B cell (primary cell): ENCODE data around the gene OLFML1. TPM values are rescaled to one million over a fixed set of nuclear protein-coding genes. Genes with fewer than 3 reads are reported as not detected.
A peak's percentile ranks its signal among the peaks of the same experiment; 100 is the strongest.

Source experiments
- ATAC-seq: fragments of 200-7000 bp; cut with Tn5 transposase; one replicate; pipeline ENCODE4 v1.10.0; 2021; ENCODE audit warnings: low read depth, mild to moderate bottlenecking, moderate number of reproducible peaks, moderate library complexity
- CTCF ChIA-PET: fragments of 350-600 bp; sonication (Branson Sonifier 250); formaldehyde crosslinking; loops from one replicate; lab custom pipeline; 2021; ENCODE audit warnings: antibody characterized with exemption, inconsistent platforms; lab: Charles Lee
- POLR2A ChIA-PET: fragments of 350-600 bp; sonication (Branson Sonifier 250); formaldehyde crosslinking; loops from one replicate; lab custom pipeline; 2021; ENCODE audit warnings: antibody characterized with exemption; lab: Charles Lee
- DNase-seq: peaks from one replicate; pipeline ENCODE4 v3.0.0; 2013
- H2AFZ ChIP-seq: 2 replicates; pipeline ENCODE4 v1.6.1; 2012; ENCODE audit warnings: mild to moderate bottlenecking, low read depth, low read length; ENCODE audit not compliant: insufficient read depth, poor library complexity, severe bottlenecking
- H3K27ac ChIP-seq, 2 donors: 1 replicate in 1 of 2; 2 replicates in 1 of 2; pipeline ENCODE4 v1.5.1; 2012 to 2013; ENCODE audit warnings: low read length in 2 of 2, mild to moderate bottlenecking in 2 of 2, moderate library complexity in 1 of 2
- H3K27me3 ChIP-seq, 4 experiments: fragments of 200-600 bp in 1 of 4; sonication (generic) in 1 of 4; replicated peaks in 1 of 4; 1 replicate in 2 of 4; 2 replicates in 2 of 4; pipeline versions ENCODE4 v1.6.1 to v1.7.0; 2013 to 2016; ENCODE audit warnings: low read length in 3 of 4, mild to moderate bottlenecking in 2 of 4, mixed read lengths in 1 of 4, moderate library complexity in 1 of 4; ENCODE audit not compliant: insufficient read depth in 4 of 4, control insufficient read depth in 3 of 4; ENCODE audit errors: control extremely low read depth in 1 of 4
- H3K36me3 ChIP-seq, 2 experiments: replicated peaks in 1 of 2; 1 replicate in 1 of 2; 2 replicates in 1 of 2; pipeline versions ENCODE4 v1.6.1 to v1.7.1; 2013; ENCODE audit warnings: low read length in 1 of 2; ENCODE audit not compliant: insufficient read depth in 2 of 2, control insufficient read depth in 1 of 2; ENCODE audit errors: control extremely low read depth in 1 of 2, extremely low read depth in 1 of 2
- H3K4me1 ChIP-seq, 2 donors: fragments of 200-600 bp in 1 of 2; sonication (generic) in 1 of 2; 1 replicate in 1 of 2; 2 replicates in 1 of 2; pipeline versions ENCODE4 v1.5.1 to v1.6.1; 2013 to 2017; ENCODE audit warnings: low read length in 2 of 2; ENCODE audit not compliant: control insufficient read depth in 2 of 2, insufficient read depth in 2 of 2
- H3K4me2 ChIP-seq: replicated peaks from 2 replicates; pipeline ENCODE3; 2012; ENCODE audit warnings: mild to moderate bottlenecking, low read depth, low read length; ENCODE audit not compliant: poor library complexity, severe bottlenecking
- H3K4me3 ChIP-seq, 5 experiments: fragments of 200-600 bp in 1 of 5; sonication (generic) in 1 of 5; 1 replicate in 3 of 5; 2 replicates in 2 of 5; pipeline versions ENCODE4 v1.5.1 to v1.7.0; 2011 to 2016; ENCODE audit warnings: low read length in 4 of 5, mild to moderate bottlenecking in 4 of 5, low read depth in 2 of 5, control low read depth in 1 of 5, moderate library complexity in 1 of 5; ENCODE audit not compliant: insufficient read depth in 1 of 5; ENCODE audit errors: control extremely low read depth in 1 of 5, extremely low read depth in 1 of 5
- H3K79me2 ChIP-seq: fragments of 200-600 bp; sonication (generic); one replicate; pipeline ENCODE4 v1.6.0; 2016; ENCODE audit warnings: low read length; ENCODE audit not compliant: control insufficient read depth, insufficient read depth
- H3K9ac ChIP-seq: fragments of 200-600 bp; sonication (generic); 2 replicates; pipeline ENCODE4 v1.6.1; 2017; ENCODE audit warnings: mild to moderate bottlenecking, low read length, moderate library complexity
- H3K9me3 ChIP-seq, 3 donors: one replicate each; pipeline versions ENCODE4 v1.6.1 to v1.7.1; 2013; ENCODE audit warnings: low read length in 2 of 3; ENCODE audit not compliant: control insufficient read depth in 2 of 3, insufficient read depth in 1 of 3; ENCODE audit errors: control extremely low read depth in 1 of 3
- H4K20me1 ChIP-seq: 2 replicates; pipeline ENCODE4 v1.6.0; 2012; ENCODE audit warnings: mild to moderate bottlenecking, low read length; ENCODE audit not compliant: insufficient read depth, control insufficient read depth, poor library complexity, severe bottlenecking
- H3K27ac Mint-ChIP-seq: one replicate; pipeline ENCODE4 v1.8.0; 2021; ENCODE audit warnings: mixed read lengths
- H3K27me3 Mint-ChIP-seq: one replicate; pipeline ENCODE4 v1.8.0; 2021; ENCODE audit warnings: mixed read lengths
- H3K4me1 Mint-ChIP-seq: one replicate; pipeline ENCODE4 v1.8.0; 2021; ENCODE audit warnings: mixed read lengths
- H3K4me3 Mint-ChIP-seq: one replicate; pipeline ENCODE4 v1.8.0; 2021; ENCODE audit warnings: mixed read lengths
- H3K9me3 Mint-ChIP-seq: one replicate; pipeline ENCODE4 v1.8.0; 2022; ENCODE audit warnings: mixed read lengths; ENCODE audit not compliant: insufficient read depth
- CTCF ChIP-seq: fragments of 200-600 bp; IDR thresholded peaks from one replicate; pipeline ENCODE4 v1.8.0; 2022; ENCODE audit warnings: antibody characterized with exemption, mild to moderate bottlenecking
- EZH2 ChIP-seq: IDR thresholded peaks from 2 replicates; pipeline ENCODE4 v1.6.1; 2012; ENCODE audit warnings: borderline replicate concordance, low read depth, mild to moderate bottlenecking, moderate library complexity, low read length; ENCODE audit not compliant: insufficient read depth, poor library complexity, severe bottlenecking
- WGBS: methylation state at CpG from one replicate; pipeline ENCODE4 v1.1.5; 2013; ENCODE audit warnings: missing lambda C conversion rate; ENCODE audit not compliant: insufficient coverage; 5-methylcytosine and 5-hydroxymethylcytosine counted together
- intact Hi-C: fragments of 100-400 bp; cut with micrococcal nuclease; formaldehyde crosslinking; loops from one replicate; pipeline ENCODE4 v1.10.0; 2022
- polyA plus RNA-seq: library from polyadenylated mRNA; depleted of rRNA; stranded (reverse); fragments of >200 nt; gene quantifications from 2 replicates; pipeline ENCODE4 v1.2.3, GENCODE V29; 2012
- total RNA-seq, 2 donors: library from RNA; stranded (reverse); fragments of 120-200 nt in 1 of 2; gene quantifications; 1 replicate in 1 of 2; 2 replicates in 1 of 2; pipeline versions ENCODE4 v1.2.3 to v1.2.4, GENCODE V29; 2013 to 2022

Gene OLFML1
- total and polyA plus RNA-seq, 2 donors (not counting 1 experiment from before 2014, with no cell fraction given) = not detected

GRCh38 chr11:7462706-7463105, 22.6 kb upstream of the OLFML1 start:
- Histone ChIP-seq H3K4me3 (no peak overlapping the region), H3K36me3 (peaks cover 1 to 5% of the 10 kb centered on the region in 2 experiments), H3K9ac (no peak overlapping the region), H3K79me2 (no peaks in the 10 kb centered on the region), H3K27me3 (no peaks in the 10 kb centered on the region), H4K20me1 (no peaks in the 10 kb centered on the region), H3K27ac (peak overlapping the region in 1 of 2 donors; percentile 13), H3K9me3 (peaks cover 0 to 1% (median 0%) of the 10 kb centered on the region in 3 donors), H3K4me1 (peaks cover 3 to 7% of the 10 kb centered on the region in 2 donors), H3K4me2 (no peak overlapping the region), H2AFZ (no peak overlapping the region)
- no CpG with 5 or more reads among the region's 1 CpG for WGBS
- no peak for ATAC-seq
- TF ChIP-seq CTCF (no peak), EZH2 (no peak)
- H3K4me3 Mint-ChIP-seq = no peak overlapping the region
- no peak for DNase-seq
- intact Hi-C loops = no loop called here
- peaks cover 27% of the 10 kb centered on the region for H3K4me1 Mint-ChIP-seq
- CTCF ChIA-PET = interaction anchor here (1.3 kb wide), 1 partner anchor 20 kb away, joined by 5 read pairs; no protein-coding TSS in a partner anchor
- peak overlapping the region; percentile 71 for H3K27ac Mint-ChIP-seq
- H3K27me3 Mint-ChIP-seq = no peaks in the 10 kb centered on the region
- H3K9me3 Mint-ChIP-seq = no peaks in the 10 kb centered on the region
- POLR2A ChIA-PET = no interaction called here

- Histone ChIP-seq H4K20me1 (no peaks in the 10 kb centered on the region), H3K36me3 (peaks cover 1 to 8% of the 10 kb centered on the region in 2 experiments), H3K4me1 (peaks cover 3 to 6% of the 10 kb centered on the region in 2 donors), H3K4me3 (no peak overlapping the region), H2AFZ (no peak overlapping the region), H3K9me3 (no peaks in the 10 kb centered on the region), H3K4me2 (no peak overlapping the region), H3K27me3 (no peaks in the 10 kb centered on the region), H3K79me2 (no peaks in the 10 kb centered on the region), H3K27ac (no peak overlapping the region), H3K9ac (no peak overlapping the region)
- H3K4me1 Mint-ChIP-seq = peaks cover 24% of the 10 kb centered on the region
- POLR2A ChIA-PET = no interaction called here
- no peaks in the 10 kb centered on the region for H3K27me3 Mint-ChIP-seq
- DNase-seq (no peak), ATAC-seq (no peak)
- TF ChIP-seq EZH2 = no peak
- TF ChIP-seq CTCF = no peak
- no peaks in the 10 kb centered on the region for H3K9me3 Mint-ChIP-seq
- WGBS = 76% methylated on average over 2 of the region's 2 CpGs
- intact Hi-C loops = no loop called here
- H3K4me3 Mint-ChIP-seq = no peak overlapping the region
- CTCF ChIA-PET = no interaction called here
- no peak overlapping the region for H3K27ac Mint-ChIP-seq
Observed at GRCh38 chr11:7467652-7468051, 17.7 kb upstream of the OLFML1 start.
